Panc1 (cell line): ENCODE data around the gene AKAP5.

Experiments used
- TCF7L2 ChIP-seq: IDR thresholded peaks from 2 replicates; pipeline ENCODE4 v1.6.1; 2011; ENCODE audit warnings: mild to moderate bottlenecking, low read depth, low read length, inconsistent platforms
- TF ChIP-seq, protein P1 (sequence below): fragments of 450-650 bp; IDR thresholded peaks from 2 replicates; pipeline ENCODE4 v1.5.1; 2017; ENCODE audit warnings: mild to moderate bottlenecking
- TF ChIP-seq, protein P2 (sequence below), 2 experiments: IDR thresholded peaks; 2 replicates each; pipeline ENCODE4 v1.6.1; 2011 to 2012; ENCODE audit warnings: low read depth in 2 of 2, control low read depth in 1 of 2, low read length in 1 of 2, mild to moderate bottlenecking in 1 of 2, moderate library complexity in 1 of 2; ENCODE audit not compliant: insufficient read depth in 1 of 2

DNA sequence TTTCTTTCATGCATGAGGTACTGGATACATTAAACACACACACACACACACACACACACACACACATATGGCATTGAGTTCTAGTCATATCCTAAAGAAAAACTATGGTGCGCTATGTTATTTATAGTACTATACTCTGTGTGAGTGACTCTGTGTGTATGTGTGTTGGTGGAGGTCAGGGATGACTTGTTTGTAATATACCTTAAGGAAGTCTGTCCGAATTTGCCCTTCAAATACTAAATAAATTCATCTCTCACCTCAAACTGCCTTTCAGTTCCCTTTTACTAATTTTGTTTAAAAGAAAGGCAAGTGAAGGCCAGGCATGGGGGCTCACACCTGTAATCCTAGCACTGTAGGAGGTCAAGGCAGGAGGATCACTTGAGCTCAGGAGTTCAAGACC is 2.1 kb upstream of the AKAP5 start:
- TF ChIP-seq, protein P1, sequence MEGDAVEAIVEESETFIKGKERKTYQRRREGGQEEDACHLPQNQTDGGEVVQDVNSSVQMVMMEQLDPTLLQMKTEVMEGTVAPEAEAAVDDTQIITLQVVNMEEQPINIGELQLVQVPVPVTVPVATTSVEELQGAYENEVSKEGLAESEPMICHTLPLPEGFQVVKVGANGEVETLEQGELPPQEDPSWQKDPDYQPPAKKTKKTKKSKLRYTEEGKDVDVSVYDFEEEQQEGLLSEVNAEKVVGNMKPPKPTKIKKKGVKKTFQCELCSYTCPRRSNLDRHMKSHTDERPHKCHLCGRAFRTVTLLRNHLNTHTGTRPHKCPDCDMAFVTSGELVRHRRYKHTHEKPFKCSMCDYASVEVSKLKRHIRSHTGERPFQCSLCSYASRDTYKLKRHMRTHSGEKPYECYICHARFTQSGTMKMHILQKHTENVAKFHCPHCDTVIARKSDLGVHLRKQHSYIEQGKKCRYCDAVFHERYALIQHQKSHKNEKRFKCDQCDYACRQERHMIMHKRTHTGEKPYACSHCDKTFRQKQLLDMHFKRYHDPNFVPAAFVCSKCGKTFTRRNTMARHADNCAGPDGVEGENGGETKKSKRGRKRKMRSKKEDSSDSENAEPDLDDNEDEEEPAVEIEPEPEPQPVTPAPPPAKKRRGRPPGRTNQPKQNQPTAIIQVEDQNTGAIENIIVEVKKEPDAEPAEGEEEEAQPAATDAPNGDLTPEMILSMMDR = no peak
- TF ChIP-seq TCF7L2 = no peak
- TF ChIP-seq, protein P2, sequence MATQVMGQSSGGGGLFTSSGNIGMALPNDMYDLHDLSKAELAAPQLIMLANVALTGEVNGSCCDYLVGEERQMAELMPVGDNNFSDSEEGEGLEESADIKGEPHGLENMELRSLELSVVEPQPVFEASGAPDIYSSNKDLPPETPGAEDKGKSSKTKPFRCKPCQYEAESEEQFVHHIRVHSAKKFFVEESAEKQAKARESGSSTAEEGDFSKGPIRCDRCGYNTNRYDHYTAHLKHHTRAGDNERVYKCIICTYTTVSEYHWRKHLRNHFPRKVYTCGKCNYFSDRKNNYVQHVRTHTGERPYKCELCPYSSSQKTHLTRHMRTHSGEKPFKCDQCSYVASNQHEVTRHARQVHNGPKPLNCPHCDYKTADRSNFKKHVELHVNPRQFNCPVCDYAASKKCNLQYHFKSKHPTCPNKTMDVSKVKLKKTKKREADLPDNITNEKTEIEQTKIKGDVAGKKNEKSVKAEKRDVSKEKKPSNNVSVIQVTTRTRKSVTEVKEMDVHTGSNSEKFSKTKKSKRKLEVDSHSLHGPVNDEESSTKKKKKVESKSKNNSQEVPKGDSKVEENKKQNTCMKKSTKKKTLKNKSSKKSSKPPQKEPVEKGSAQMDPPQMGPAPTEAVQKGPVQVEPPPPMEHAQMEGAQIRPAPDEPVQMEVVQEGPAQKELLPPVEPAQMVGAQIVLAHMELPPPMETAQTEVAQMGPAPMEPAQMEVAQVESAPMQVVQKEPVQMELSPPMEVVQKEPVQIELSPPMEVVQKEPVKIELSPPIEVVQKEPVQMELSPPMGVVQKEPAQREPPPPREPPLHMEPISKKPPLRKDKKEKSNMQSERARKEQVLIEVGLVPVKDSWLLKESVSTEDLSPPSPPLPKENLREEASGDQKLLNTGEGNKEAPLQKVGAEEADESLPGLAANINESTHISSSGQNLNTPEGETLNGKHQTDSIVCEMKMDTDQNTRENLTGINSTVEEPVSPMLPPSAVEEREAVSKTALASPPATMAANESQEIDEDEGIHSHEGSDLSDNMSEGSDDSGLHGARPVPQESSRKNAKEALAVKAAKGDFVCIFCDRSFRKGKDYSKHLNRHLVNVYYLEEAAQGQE (IDR thresholded peaks at IDR 0.05; ENCODE audit: insufficient read depth in 1 of 2, low read depth in 2 of 2, low read length in 1 of 2) = no peak
